HepG2 (cell line): ENCODE results near the gene KLHL36. TPM values are rescaled to one million over a fixed set of nuclear protein-coding genes. Genes with fewer than 3 reads are reported as not detected.

Experiments used
- DNMT3B ChIP-seq: conservative IDR thresholded peaks from 2 replicates; pipeline ENCODE4 v1.6.1; 2016; ENCODE audit warnings: missing biosample characterization, control low read depth
- LRRFIP1 ChIP-seq: sonication (generic); formaldehyde crosslinking; conservative IDR thresholded peaks from 2 replicates; pipeline ENCODE4 v1.4.0; 2020; ENCODE audit warnings: missing genetic modification reagents
- NR2C2 ChIP-seq: sonication (generic); formaldehyde crosslinking; IDR thresholded peaks from 2 replicates; pipeline ENCODE4 v1.4.0; 2020; ENCODE audit warnings: missing genetic modification reagents, mild to moderate bottlenecking, moderate library complexity, borderline replicate concordance
- RELA ChIP-seq: sonication (generic); formaldehyde crosslinking; IDR thresholded peaks from 2 replicates; pipeline ENCODE4 v1.4.0; 2020; ENCODE audit warnings: missing genetic modification reagents
- REPIN1 ChIP-seq: sonication (generic); formaldehyde crosslinking; IDR thresholded peaks from 2 replicates; pipeline ENCODE4 v1.8.0; 2022; ENCODE audit warnings: missing genetic modification reagents, low read depth, mild to moderate bottlenecking, borderline replicate concordance
- RORA ChIP-seq: sonication (generic); formaldehyde crosslinking; IDR thresholded peaks from 2 replicates; pipeline ENCODE4 v1.5.0; 2020; ENCODE audit warnings: mild to moderate bottlenecking, missing genetic modification reagents, moderate library complexity
- ZFP36L2 ChIP-seq: sonication (generic); formaldehyde crosslinking; IDR thresholded peaks from 2 replicates; pipeline ENCODE4 v1.4.0; 2020; ENCODE audit warnings: missing genetic modification reagents
- ZMAT3 ChIP-seq: sonication (generic); formaldehyde crosslinking; conservative IDR thresholded peaks from 2 replicates; pipeline ENCODE4 v1.7.0; 2021; ENCODE audit warnings: missing genetic modification reagents
- ZNF33B ChIP-seq: sonication (generic); formaldehyde crosslinking; IDR thresholded peaks from 2 replicates; pipeline ENCODE4 v1.5.1; 2020; ENCODE audit warnings: mild to moderate bottlenecking, missing genetic modification reagents
- ZNF605 ChIP-seq: sonication (generic); formaldehyde crosslinking; IDR thresholded peaks from 2 replicates; pipeline ENCODE4 v1.8.0; 2022; ENCODE audit warnings: mild to moderate bottlenecking, missing genetic modification reagents
- ZNF619 ChIP-seq: sonication (generic); formaldehyde crosslinking; IDR thresholded peaks from 2 replicates; pipeline ENCODE4 v1.4.0; 2020; ENCODE audit warnings: mild to moderate bottlenecking, missing genetic modification reagents
- ZSCAN21 ChIP-seq: sonication (generic); formaldehyde crosslinking; IDR thresholded peaks from 2 replicates; pipeline ENCODE4 v1.8.0; 2022; ENCODE audit warnings: mild to moderate bottlenecking, missing genetic modification reagents, moderate library complexity, borderline replicate concordance
- polyA plus RNA-seq, 8 experiments: library from polyadenylated mRNA; depleted of rRNA in 3 of 8; stranded (reverse) in 7 of 8; unstranded in 1 of 8; fragments of >200 nt; fragmentation: Illumina TruSeq in 4 of 8; extraction: Trizol in 4 of 8; gene quantifications; 2 replicates each; pipeline versions ENCODE4 v1.2.1 to v1.2.3, GENCODE V29; 2011 to 2016; ENCODE audit warnings: low read depth in 4 of 8, missing spikeins in 1 of 8, mixed read lengths in 1 of 8; ENCODE audit not compliant: insufficient read depth in 1 of 8
- total RNA-seq, 5 experiments: library from RNA; depleted of rRNA; stranded (reverse); fragments of >200 nt; fragmentation: Illumina TruSeq; extraction: Trizol; gene quantifications; 2 replicates each; pipeline ENCODE4 v1.2.3, GENCODE V29; 2016; ENCODE audit warnings: low read depth in 1 of 5
- TF ChIP-seq, protein P1 (sequence below): sonication (generic); formaldehyde crosslinking; IDR thresholded peaks from 2 replicates; pipeline ENCODE4 v1.4.0; 2020; ENCODE audit warnings: mild to moderate bottlenecking, missing genetic modification reagents
- TF ChIP-seq, protein P2 (sequence below): sonication (generic); formaldehyde crosslinking; IDR thresholded peaks from 2 replicates; pipeline ENCODE4 v1.8.1; 2023; ENCODE audit warnings: mild to moderate bottlenecking, missing genetic modification reagents
- TF ChIP-seq, protein P3 (sequence below): sonication (generic); formaldehyde crosslinking; IDR thresholded peaks from 2 replicates; pipeline ENCODE4 v1.4.0; 2020; ENCODE audit warnings: mild to moderate bottlenecking, missing genetic modification reagents
- TF ChIP-seq, protein P4 (sequence below): sonication (generic); formaldehyde crosslinking; IDR thresholded peaks from 2 replicates; pipeline ENCODE4 v1.4.0; 2020; ENCODE audit warnings: missing genetic modification reagents, borderline replicate concordance
- TF ChIP-seq, protein P5 (sequence below): sonication (generic); formaldehyde crosslinking; IDR thresholded peaks from 2 replicates; pipeline ENCODE4 v1.5.0; 2020; ENCODE audit warnings: missing genetic modification reagents

Gene KLHL36
- total and polyA plus RNA-seq, 2 of the 13 experiments (the other 11 are each of a cell fraction or from before 2014, with no cell fraction given), result 24.3 to 26.0 TPM

GRCh38 chr16:84647828-84648594, at the start of gene KLHL36 (continued):
- no peak for TF ChIP-seq LRRFIP1 (CRISPR knock-in tag)
- TF ChIP-seq, protein P1, sequence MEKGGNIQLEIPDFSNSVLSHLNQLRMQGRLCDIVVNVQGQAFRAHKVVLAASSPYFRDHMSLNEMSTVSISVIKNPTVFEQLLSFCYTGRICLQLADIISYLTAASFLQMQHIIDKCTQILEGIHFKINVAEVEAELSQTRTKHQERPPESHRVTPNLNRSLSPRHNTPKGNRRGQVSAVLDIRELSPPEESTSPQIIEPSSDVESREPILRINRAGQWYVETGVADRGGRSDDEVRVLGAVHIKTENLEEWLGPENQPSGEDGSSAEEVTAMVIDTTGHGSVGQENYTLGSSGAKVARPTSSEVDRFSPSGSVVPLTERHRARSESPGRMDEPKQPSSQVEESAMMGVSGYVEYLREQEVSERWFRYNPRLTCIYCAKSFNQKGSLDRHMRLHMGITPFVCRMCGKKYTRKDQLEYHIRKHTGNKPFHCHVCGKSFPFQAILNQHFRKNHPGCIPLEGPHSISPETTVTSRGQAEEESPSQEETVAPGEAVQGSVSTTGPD (CRISPR knock-in tag), result no peak
- TF ChIP-seq, protein P2, sequence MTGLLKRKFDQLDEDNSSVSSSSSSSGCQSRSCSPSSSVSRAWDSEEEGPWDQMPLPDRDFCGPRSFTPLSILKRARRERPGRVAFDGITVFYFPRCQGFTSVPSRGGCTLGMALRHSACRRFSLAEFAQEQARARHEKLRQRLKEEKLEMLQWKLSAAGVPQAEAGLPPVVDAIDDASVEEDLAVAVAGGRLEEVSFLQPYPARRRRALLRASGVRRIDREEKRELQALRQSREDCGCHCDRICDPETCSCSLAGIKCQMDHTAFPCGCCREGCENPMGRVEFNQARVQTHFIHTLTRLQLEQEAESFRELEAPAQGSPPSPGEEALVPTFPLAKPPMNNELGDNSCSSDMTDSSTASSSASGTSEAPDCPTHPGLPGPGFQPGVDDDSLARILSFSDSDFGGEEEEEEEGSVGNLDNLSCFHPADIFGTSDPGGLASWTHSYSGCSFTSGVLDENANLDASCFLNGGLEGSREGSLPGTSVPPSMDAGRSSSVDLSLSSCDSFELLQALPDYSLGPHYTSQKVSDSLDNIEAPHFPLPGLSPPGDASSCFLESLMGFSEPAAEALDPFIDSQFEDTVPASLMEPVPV (CRISPR knock-in tag), result peak; percentile 61; the same call in 1 of the 2 replicates
- TF ChIP-seq DNMT3B (CRISPR knock-in tag), result no peak
- TF ChIP-seq RORA (CRISPR knock-in tag), result no peak
- TF ChIP-seq, protein P3, sequence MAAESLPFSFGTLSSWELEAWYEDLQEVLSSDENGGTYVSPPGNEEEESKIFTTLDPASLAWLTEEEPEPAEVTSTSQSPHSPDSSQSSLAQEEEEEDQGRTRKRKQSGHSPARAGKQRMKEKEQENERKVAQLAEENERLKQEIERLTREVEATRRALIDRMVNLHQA (CRISPR knock-in tag), result no peak
- TF ChIP-seq ZMAT3 (CRISPR knock-in tag), result no peak
- TF ChIP-seq, protein P4, sequence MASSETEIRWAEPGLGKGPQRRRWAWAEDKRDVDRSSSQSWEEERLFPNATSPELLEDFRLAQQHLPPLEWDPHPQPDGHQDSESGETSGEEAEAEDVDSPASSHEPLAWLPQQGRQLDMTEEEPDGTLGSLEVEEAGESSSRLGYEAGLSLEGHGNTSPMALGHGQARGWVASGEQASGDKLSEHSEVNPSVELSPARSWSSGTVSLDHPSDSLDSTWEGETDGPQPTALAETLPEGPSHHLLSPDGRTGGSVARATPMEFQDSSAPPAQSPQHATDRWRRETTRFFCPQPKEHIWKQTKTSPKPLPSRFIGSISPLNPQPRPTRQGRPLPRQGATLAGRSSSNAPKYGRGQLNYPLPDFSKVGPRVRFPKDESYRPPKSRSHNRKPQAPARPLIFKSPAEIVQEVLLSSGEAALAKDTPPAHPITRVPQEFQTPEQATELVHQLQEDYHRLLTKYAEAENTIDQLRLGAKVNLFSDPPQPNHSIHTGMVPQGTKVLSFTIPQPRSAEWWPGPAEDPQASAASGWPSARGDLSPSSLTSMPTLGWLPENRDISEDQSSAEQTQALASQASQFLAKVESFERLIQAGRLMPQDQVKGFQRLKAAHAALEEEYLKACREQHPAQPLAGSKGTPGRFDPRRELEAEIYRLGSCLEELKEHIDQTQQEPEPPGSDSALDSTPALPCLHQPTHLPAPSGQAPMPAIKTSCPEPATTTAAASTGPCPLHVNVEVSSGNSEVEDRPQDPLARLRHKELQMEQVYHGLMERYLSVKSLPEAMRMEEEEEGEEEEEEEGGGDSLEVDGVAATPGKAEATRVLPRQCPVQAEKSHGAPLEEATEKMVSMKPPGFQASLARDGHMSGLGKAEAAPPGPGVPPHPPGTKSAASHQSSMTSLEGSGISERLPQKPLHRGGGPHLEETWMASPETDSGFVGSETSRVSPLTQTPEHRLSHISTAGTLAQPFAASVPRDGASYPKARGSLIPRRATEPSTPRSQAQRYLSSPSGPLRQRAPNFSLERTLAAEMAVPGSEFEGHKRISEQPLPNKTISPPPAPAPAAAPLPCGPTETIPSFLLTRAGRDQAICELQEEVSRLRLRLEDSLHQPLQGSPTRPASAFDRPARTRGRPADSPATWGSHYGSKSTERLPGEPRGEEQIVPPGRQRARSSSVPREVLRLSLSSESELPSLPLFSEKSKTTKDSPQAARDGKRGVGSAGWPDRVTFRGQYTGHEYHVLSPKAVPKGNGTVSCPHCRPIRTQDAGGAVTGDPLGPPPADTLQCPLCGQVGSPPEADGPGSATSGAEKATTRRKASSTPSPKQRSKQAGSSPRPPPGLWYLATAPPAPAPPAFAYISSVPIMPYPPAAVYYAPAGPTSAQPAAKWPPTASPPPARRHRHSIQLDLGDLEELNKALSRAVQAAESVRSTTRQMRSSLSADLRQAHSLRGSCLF (CRISPR knock-in tag), result no peak
- TF ChIP-seq ZFP36L2 (CRISPR knock-in tag), result no peak
- TF ChIP-seq, protein P5, sequence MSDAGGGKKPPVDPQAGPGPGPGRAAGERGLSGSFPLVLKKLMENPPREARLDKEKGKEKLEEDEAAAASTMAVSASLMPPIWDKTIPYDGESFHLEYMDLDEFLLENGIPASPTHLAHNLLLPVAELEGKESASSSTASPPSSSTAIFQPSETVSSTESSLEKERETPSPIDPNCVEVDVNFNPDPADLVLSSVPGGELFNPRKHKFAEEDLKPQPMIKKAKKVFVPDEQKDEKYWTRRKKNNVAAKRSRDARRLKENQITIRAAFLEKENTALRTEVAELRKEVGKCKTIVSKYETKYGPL, result no peak
- TF ChIP-seq NR2C2 (CRISPR knock-in tag), result 0 out of 2 replicates have a peak, but pooled peaks have one; percentile 27
- 0 out of 2 replicates have a peak, but pooled peaks have one; percentile 39 for TF ChIP-seq ZNF605 (CRISPR knock-in tag)
- no peak; the same call in 1 of the 2 replicates for TF ChIP-seq ZNF619 (CRISPR knock-in tag)
- no peak for TF ChIP-seq REPIN1 (CRISPR knock-in tag)
- peak; percentile 62; the same call in 1 of the 2 replicates for TF ChIP-seq ZSCAN21 (CRISPR knock-in tag)
- TF ChIP-seq ZNF33B (CRISPR knock-in tag), result peak; percentile 93; the same call in 1 of the 2 replicates
- TF ChIP-seq RELA, result no peak
